ENCODE measurements around the gene CNTLN. TPM values are rescaled to one million over a fixed set of nuclear protein-coding genes. Genes with fewer than 3 reads are reported as not detected.
"Not testable (repeated sequence)": the region's sequence is repeated elsewhere in the genome, so short reads cannot be mapped to it uniquely, and the experiment has no call there.

CNTLN gene
- total RNA-seq, 1 donor from 2014 or later = 5.4 TPM

GRCh38 chr9:17509151-17509550 lies 374.3 kb downstream of the CNTLN start:
- no peak for DNase-seq (ENCODE audit: low read depth in 2 of 2)

GRCh38 chr9:17509701-17510100 lies 374.9 kb downstream of the CNTLN start:
- no peak for DNase-seq (ENCODE audit: low read depth in 2 of 2)

DNA sequence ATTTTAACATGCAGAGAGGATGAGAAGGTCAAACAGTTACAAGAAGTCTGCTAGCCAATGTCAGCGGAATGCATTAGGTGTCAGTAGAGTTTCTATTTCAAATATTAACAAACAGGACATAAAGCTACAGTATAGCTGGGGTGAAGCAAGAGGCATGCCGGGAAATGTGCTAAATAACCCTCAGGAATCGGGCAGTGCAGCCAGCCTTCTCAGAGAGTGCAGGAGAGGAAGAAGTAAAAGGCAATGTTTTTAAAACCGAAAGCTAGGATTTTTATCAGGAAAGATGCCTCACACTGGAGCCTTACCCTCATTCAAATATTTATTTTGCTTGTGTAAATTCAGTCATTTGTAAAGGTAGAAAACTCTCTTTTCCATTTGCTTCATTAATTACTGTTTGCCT lies 384.9 kb downstream of the CNTLN start:
- DNase-seq (ENCODE audit: low read depth in 2 of 2) = no peak

- no peak for DNase-seq (ENCODE audit: low read depth in 2 of 2)
Measured at GRCh38 chr9:17520268-17521064, 385.6 kb downstream of the CNTLN start.

DNA sequence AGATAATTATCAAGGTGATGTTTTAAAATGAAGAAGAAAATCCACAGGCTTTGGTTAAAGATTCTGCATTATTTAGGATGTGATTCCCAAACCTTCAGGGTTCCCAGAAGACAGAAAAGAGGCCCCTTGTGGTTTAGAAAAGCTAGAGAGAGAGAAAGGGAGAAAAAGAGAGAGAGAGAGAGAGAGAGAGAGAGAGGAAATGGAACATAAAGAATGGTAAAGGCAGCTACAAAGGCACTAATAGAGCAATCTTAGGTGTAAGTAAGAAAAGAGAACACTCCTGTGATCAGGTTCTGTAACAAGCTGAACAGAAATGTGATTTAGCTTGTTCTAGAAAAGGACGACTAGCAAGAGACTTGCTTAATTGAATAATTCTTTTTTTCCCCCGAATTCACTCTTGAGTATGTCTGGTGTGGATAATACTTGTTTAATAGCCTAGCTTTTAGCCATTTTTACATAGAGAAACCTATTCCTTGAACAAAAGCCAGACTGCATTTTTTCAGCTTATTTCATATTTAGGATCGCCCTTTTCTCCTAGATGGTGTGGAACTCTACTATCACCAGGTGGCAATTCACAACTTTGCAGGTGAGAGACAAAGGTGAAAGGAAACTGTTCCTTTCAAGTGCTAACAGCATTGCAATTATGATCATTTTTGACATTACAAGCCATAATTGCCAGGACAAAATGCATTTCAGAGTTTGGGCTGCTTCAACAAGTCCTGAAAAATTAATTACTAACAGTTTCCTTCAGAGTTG lies 386.4 kb downstream of the CNTLN start:
- no peak for DNase-seq (ENCODE audit: low read depth in 2 of 2)

GRCh38 chr9:17526726-17527125 lies 391.9 kb downstream of the CNTLN start:
- DNase-seq (ENCODE audit: low read depth in 2 of 2) = not testable (repeated sequence)

- no peak for DNase-seq (ENCODE audit: low read depth in 2 of 2)
Measured at GRCh38 chr9:17528859-17529258, 394.0 kb downstream of the CNTLN start.

- DNase-seq (ENCODE audit: low read depth in 2 of 2) = peak; percentile 17 to 48
Measured at GRCh38 chr9:17531642-17532254, 396.9 kb downstream of the CNTLN start.

- no peak for DNase-seq (ENCODE audit: low read depth in 2 of 2)
Measured at GRCh38 chr9:17532461-17532860, 397.6 kb downstream of the CNTLN start.

- DNase-seq (ENCODE audit: low read depth in 2 of 2) = no peak
Measured at GRCh38 chr9:17535176-17535575, 400.3 kb downstream of the CNTLN start.

DNA sequence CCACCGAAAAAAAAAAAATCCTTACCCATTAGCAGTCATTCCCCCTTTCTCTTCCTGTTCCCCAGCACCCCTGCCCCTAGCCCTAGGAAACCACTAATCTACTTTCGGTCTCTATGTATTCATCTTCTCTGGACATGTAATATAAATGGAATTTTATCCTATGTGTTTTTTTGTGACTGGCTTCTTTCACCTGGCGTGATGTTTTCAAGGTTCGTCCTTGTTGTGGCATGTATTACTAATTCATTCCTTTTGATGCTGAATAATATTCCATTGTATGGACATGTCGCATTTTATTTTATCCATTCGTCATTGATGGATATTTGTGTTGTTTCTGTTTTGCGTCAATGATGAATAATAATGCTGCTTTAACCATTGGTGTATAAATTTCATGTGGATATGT lies 401.2 kb downstream of the CNTLN start:
- no peak for DNase-seq (ENCODE audit: low read depth in 2 of 2)

DNA sequence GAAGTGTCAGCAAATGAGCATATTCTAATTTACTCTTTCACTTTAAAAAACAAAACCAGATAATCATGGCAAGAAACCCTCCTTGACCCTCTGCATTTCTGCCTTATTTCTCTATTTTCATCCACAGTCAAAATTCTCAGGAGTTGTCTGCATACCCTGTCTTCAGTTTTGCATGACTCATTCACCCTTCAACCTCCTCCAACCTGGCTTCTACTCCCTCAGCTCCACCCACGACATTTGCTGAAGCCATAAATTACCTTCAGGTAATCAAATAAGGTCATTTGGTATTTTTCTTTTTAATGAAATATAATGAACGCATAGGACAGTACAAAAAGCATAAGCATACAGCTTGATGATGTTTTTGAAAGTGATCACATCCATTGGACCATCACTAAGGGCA lies 416.2 kb downstream of the CNTLN start:
- no peak for DNase-seq (ENCODE audit: low read depth in 2 of 2)
